Natural killer cell (primary cell): ENCODE data around the gene SHISA6. TPM values are rescaled to one million over a fixed set of nuclear protein-coding genes. Genes with fewer than 3 reads are reported as not detected.

Source experiments
- ATAC-seq, 3 donors: fragments of 150-1000 bp in 2 of 3; fragments of 200-7000 bp in 1 of 3; cut with Tn5 transposase; 1 replicate in 1 of 3; 2 replicates in 2 of 3; pipeline ENCODE4 v1.10.0; 2021; ENCODE audit warnings: mild to moderate bottlenecking in 2 of 3, moderate library complexity in 2 of 3
- DNase-seq, 2 donors: peaks; one replicate each; pipeline versions ENCODE4 v3.0.0 to v3.0.0-alpha.2; 2013 to 2021; ENCODE audit warnings: mixed read lengths in 1 of 2
- H3K27ac ChIP-seq: one replicate; pipeline ENCODE4 v1.5.1; 2013; ENCODE audit warnings: mild to moderate bottlenecking, low read length
- H3K27me3 ChIP-seq: one replicate; pipeline ENCODE4 v1.6.1; 2013; ENCODE audit warnings: low read length; ENCODE audit not compliant: control insufficient read depth, insufficient read depth
- H3K36me3 ChIP-seq: one replicate; pipeline ENCODE4 v1.6.1; 2013; ENCODE audit warnings: low read length; ENCODE audit not compliant: control insufficient read depth, insufficient read depth
- H3K4me1 ChIP-seq: one replicate; pipeline ENCODE4 v1.6.1; 2013; ENCODE audit warnings: low read length; ENCODE audit not compliant: control insufficient read depth, insufficient read depth
- H3K4me3 ChIP-seq: one replicate; pipeline ENCODE4 v1.5.1; 2013; ENCODE audit warnings: low read length
- H3K9me3 ChIP-seq: one replicate; pipeline ENCODE4 v1.6.1; 2013; ENCODE audit warnings: low read length; ENCODE audit not compliant: control insufficient read depth, insufficient read depth
- H3K27ac Mint-ChIP-seq, 2 donors: one replicate each; pipeline ENCODE4 v1.8.0; 2022; ENCODE audit warnings: mild to moderate bottlenecking in 2 of 2, mixed read lengths in 2 of 2, moderate library complexity in 1 of 2
- H3K27me3 Mint-ChIP-seq, 2 donors: one replicate each; pipeline ENCODE4 v1.8.0; 2022; ENCODE audit warnings: low read depth in 2 of 2, mixed read lengths in 2 of 2
- H3K36me3 Mint-ChIP-seq: one replicate; pipeline ENCODE4 v1.8.0; 2022; ENCODE audit warnings: mixed read lengths
- H3K4me1 Mint-ChIP-seq, 2 donors: one replicate each; pipeline ENCODE4 v1.8.0; 2022; ENCODE audit warnings: mixed read lengths in 2 of 2
- H3K4me3 Mint-ChIP-seq: one replicate; pipeline ENCODE4 v1.8.0; 2022; ENCODE audit warnings: mild to moderate bottlenecking, moderate library complexity, mixed read lengths
- H3K9me3 Mint-ChIP-seq, 2 donors: one replicate each; pipeline ENCODE4 v1.8.0; 2022; ENCODE audit warnings: mixed read lengths in 2 of 2
- WGBS: methylation state at CpG from one replicate; pipeline ENCODE4 v1.1.7; 2013; ENCODE audit warnings: missing lambda C conversion rate; ENCODE audit not compliant: insufficient coverage; 5-methylcytosine and 5-hydroxymethylcytosine counted together
- intact Hi-C: fragments of 100-400 bp; cut with micrococcal nuclease; formaldehyde crosslinking; loops from one replicate; pipeline ENCODE4 v1.14.2; 2022
- total RNA-seq, 4 donors: library from RNA; stranded (reverse); fragments of 120-200 nt in 1 of 4; gene quantifications; one replicate each; pipeline versions ENCODE4 v1.2.3 to v1.2.4, GENCODE V29; 2013 to 2022
- TF ChIP-seq, protein P1 (sequence below): fragments of 200-600 bp; IDR thresholded peaks from one replicate; pipeline ENCODE4 v1.8.0; 2022; ENCODE audit warnings: antibody characterized with exemption

The SHISA6 gene
- total RNA-seq, 3 donors from 2014 or later (not counting 1 experiment from before 2014, with no cell fraction given): not detected

DNA sequence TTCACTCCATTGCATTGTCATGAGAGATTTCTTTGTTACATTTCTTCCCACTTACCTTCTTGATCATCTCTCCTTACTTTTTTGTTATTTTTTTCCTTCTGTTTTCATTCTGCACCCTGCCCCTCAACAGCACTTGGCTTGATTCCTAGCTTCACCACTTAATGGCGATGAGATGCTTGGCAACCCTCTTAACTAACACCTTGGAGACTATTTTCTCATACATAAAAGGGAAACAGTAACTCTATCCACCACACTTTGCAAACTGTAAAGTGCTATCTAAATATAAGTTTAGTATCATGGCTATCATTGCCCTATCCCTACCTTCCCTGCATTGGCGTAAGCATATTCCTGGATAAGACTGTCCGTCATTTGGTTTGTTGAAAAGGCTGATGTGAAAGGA, 177.3 kb downstream of the SHISA6 start:
- H3K9me3 Mint-ChIP-seq: peaks cover 3 to 6% of the 10 kb centered on the region in 2 donors
- H3K9me3 ChIP-seq: no peaks in the 10 kb centered on the region
- H3K27me3 Mint-ChIP-seq: no peaks in the 10 kb centered on the region
- DNase-seq (no peak), ATAC-seq (no peak)
- intact Hi-C loops: no loop called here
- no peak overlapping the region for H3K4me3 Mint-ChIP-seq
- no peaks in the 10 kb centered on the region for H3K4me1 Mint-ChIP-seq
- H3K4me1 ChIP-seq: no peaks in the 10 kb centered on the region
- 86% methylated on average over 2 of the region's 3 CpGs for WGBS
- no peaks in the 10 kb centered on the region for H3K27me3 ChIP-seq
- no peaks in the 10 kb centered on the region for H3K36me3 ChIP-seq
- H3K27ac ChIP-seq: no peak overlapping the region
- no peak overlapping the region for H3K4me3 ChIP-seq
- TF ChIP-seq, protein P1, sequence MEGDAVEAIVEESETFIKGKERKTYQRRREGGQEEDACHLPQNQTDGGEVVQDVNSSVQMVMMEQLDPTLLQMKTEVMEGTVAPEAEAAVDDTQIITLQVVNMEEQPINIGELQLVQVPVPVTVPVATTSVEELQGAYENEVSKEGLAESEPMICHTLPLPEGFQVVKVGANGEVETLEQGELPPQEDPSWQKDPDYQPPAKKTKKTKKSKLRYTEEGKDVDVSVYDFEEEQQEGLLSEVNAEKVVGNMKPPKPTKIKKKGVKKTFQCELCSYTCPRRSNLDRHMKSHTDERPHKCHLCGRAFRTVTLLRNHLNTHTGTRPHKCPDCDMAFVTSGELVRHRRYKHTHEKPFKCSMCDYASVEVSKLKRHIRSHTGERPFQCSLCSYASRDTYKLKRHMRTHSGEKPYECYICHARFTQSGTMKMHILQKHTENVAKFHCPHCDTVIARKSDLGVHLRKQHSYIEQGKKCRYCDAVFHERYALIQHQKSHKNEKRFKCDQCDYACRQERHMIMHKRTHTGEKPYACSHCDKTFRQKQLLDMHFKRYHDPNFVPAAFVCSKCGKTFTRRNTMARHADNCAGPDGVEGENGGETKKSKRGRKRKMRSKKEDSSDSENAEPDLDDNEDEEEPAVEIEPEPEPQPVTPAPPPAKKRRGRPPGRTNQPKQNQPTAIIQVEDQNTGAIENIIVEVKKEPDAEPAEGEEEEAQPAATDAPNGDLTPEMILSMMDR: no peak
- H3K27ac Mint-ChIP-seq: no peak overlapping the region
- no peaks in the 10 kb centered on the region for H3K36me3 Mint-ChIP-seq

- H3K9me3 ChIP-seq: peaks cover 15% of the 10 kb centered on the region
- no peaks in the 10 kb centered on the region for H3K36me3 ChIP-seq
- ATAC-seq (no peak), DNase-seq (no peak)
- Mint-ChIP-seq H3K27ac (no peak overlapping the region), H3K27me3 (no peaks in the 10 kb centered on the region), H3K4me3 (no peak overlapping the region), H3K9me3 (peaks cover 5 to 8% of the 10 kb centered on the region in 2 donors), H3K36me3 (no peaks in the 10 kb centered on the region), H3K4me1 (no peaks in the 10 kb centered on the region)
- H3K4me3 ChIP-seq: no peak overlapping the region
- H3K4me1 ChIP-seq: no peaks in the 10 kb centered on the region
- no peaks in the 10 kb centered on the region for H3K27me3 ChIP-seq
- no peak overlapping the region for H3K27ac ChIP-seq
- intact Hi-C loops: no loop called here
- 83% methylated on average over 6 of the region's 6 CpGs for WGBS
- TF ChIP-seq, protein P1: no peak
Measured at GRCh38 chr17:11430751-11431150, 189.7 kb downstream of the SHISA6 start.

DNA sequence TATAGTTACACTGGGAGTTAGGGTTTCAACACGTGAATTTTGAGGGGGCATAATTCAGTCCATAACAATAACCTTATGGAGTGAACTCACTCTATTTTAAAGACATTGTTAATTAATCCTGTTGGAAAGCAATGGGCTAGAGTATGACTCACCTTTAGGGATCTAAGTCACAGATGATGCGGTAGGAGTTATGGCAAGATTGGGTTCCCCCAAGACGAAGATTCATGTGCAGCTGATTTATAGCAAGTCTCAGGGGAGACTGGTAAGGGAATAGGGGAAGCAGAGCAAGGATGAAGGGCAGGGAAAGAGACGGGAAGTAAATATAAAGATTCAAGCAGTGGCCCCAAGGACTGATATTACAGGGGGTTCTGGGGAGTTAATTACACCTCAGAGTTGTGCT, 197.7 kb downstream of the SHISA6 start:
- Histone ChIP-seq H3K4me3 (no peak overlapping the region), H3K36me3 (no peaks in the 10 kb centered on the region), H3K4me1 (no peaks in the 10 kb centered on the region), H3K9me3 (peaks cover 3% of the 10 kb centered on the region), H3K27me3 (no peaks in the 10 kb centered on the region), H3K27ac (no peak overlapping the region)
- Mint-ChIP-seq H3K4me1 (no peaks in the 10 kb centered on the region), H3K9me3 (peaks cover 8 to 10% of the 10 kb centered on the region in 2 donors), H3K4me3 (no peak overlapping the region), H3K27me3 (no peaks in the 10 kb centered on the region), H3K36me3 (no peaks in the 10 kb centered on the region), H3K27ac (no peak overlapping the region)
- TF ChIP-seq, protein P1: no peak
- no peak for DNase-seq
- 76% methylated on average over 3 of the region's 4 CpGs for WGBS
- ATAC-seq: no peak
- intact Hi-C loops: no loop called here

- H3K36me3 Mint-ChIP-seq: no peaks in the 10 kb centered on the region
- peaks cover 8 to 13% of the 10 kb centered on the region in 2 donors for H3K9me3 Mint-ChIP-seq
- no peaks in the 10 kb centered on the region for H3K4me1 Mint-ChIP-seq
- Histone ChIP-seq H3K36me3 (no peaks in the 10 kb centered on the region), H3K4me3 (no peak overlapping the region), H3K4me1 (no peaks in the 10 kb centered on the region), H3K27ac (no peak overlapping the region), H3K9me3 (peaks cover 3% of the 10 kb centered on the region), H3K27me3 (no peaks in the 10 kb centered on the region)
- H3K27me3 Mint-ChIP-seq: no peaks in the 10 kb centered on the region
- H3K4me3 Mint-ChIP-seq: no peak overlapping the region
- H3K27ac Mint-ChIP-seq: no peak overlapping the region
- TF ChIP-seq, protein P1: no peak
- intact Hi-C loops: no loop called here
- WGBS: 50% methylated on average over 1 of the region's 1 CpG
- ATAC-seq (no peak), DNase-seq (no peak)
Measured at GRCh38 chr17:11441004-11441403, 200.0 kb downstream of the SHISA6 start.
